Esophagus mucosa (tissue), 1 donor: ENCODE data around the gene PATL1. TPM values are rescaled to one million over a fixed set of nuclear protein-coding genes. Genes with fewer than 3 reads are reported as not detected.
"Not testable (repeated sequence)": the region's sequence is repeated elsewhere in the genome, so short reads cannot be mapped to it uniquely, and the experiment has no call there.

Experiments used
- ATAC-seq: fragments of 200-7000 bp; cut with Tn5 transposase; one replicate; pipeline ENCODE4 v1.9.1; 2020
- total RNA-seq: library from RNA; stranded (reverse); gene quantifications from one replicate; pipeline ENCODE4 v1.2.4, GENCODE V29; 2023
- donor health status: DM: yes; HTN: yes; CAD: no.

The PATL1 gene
- total RNA-seq, 1 donor from 2014 or later: 20.6 TPM

DNA sequence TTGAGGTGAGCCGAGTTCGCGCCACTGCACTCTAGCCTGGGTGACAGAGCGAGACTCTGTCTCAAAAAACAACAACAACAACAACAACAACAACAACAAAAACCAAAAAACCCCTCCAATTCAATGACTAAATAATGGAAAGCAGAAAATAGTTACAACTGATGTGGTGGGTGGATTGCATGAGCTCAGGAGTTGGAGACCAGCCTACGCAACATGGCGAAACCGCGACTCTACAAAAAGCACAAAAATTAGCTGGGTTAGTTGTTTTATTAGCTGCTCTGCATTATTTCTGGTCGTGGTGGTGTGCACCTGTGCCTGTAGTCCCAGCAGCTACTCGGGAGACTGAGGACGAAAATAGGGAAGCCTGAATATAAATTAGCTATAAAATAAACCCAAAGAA lies 2.6 kb upstream of the PATL1 start:
- ATAC-seq: no peak

DNA sequence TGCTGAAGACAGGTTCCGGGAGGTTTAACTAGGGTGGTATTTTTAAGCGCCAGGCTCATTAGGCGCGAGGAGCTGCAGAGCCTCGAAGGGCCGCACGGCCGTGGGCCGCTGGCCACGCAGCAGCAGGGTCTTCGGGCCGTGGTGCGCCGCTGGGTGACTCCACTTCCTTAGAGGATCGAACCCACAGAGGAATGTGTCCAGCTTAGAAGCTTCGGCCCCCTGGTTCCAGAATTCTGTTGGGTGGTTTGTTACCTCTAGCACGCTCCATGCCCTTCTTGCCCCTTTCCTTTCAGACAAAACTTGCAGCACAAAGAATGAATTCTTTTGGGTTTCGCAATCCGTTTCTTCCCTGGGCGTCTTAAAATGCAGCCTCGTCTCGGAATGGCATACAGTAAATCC lies 773 bp upstream of the PATL1 start:
- peak; percentile 13 for ATAC-seq

DNA sequence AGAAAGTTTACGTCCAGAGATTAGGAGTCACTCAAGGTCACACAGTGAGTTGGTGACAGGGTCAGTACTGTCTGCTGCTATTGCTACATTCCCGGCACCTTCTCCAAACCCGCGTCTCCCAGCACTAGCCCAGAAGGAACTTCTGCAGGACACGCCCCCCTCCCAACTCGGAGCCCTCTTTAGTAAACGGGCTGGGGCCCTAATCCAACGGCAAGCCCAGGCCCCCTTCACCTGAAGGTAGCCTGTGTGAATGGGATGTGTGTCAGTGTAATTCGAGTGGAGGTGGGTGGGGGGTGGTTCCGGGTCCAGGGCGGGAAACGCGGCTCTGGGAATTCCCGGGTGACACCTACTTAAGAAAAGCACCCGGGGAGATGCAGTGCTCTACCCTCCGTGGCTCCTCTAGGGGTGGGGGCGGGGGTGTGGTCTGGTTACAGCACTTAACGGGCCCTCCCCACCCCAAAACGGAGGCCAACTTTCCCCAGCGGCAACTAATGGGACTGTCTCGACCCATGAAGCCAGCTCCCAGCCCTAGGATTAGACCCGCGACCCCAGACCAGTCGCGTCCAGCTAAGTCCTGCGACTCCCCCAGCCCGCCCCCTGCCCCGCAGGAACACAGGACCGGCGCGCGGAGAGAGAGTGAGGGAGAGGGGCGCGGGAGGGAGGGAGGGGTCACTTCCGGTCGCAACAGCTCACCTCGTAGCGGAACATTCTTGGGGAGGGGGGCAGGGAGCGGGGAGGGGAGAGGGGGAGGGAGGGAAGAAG lies 468 bp downstream of the PATL1 start:
- ATAC-seq: peak; percentile 24

DNA sequence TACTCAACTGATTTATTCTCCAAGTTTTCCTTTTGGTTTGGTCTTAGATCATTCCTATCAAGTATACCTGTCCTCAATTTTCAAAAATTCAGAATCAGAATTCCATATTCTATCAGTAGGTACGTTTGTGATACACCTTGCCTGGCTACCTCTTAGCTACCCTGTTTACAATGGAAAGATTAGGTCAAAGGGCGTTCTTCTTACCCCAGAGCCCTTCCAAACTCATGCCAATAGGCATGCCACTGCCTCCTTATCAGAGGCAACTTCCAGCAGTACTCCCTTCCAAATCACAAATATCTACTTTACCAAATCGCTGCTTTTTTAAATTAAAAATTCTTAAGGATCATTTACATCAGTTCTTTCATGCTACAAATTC lies 1.0 kb downstream of the PATL1 start:
- ATAC-seq: no peak

DNA sequence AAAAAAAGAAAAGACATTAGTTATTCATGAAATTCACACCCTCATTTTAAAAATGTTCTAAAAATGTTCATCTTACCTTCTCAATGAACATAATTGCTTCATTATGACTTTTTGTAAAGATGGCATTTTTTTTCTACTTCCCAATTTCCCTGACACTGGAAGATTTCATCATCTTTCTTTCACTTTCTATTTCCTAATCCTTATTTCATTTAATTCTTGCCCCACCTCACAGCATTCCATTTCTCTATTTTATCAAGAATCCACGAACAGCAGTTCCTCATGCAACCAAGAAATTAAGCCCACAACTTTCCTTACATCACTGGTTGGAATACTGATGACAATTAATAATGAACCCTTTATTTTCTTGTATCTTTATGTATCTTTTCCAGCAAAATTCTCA lies 1.9 kb downstream of the PATL1 start:
- no peak for ATAC-seq

DNA sequence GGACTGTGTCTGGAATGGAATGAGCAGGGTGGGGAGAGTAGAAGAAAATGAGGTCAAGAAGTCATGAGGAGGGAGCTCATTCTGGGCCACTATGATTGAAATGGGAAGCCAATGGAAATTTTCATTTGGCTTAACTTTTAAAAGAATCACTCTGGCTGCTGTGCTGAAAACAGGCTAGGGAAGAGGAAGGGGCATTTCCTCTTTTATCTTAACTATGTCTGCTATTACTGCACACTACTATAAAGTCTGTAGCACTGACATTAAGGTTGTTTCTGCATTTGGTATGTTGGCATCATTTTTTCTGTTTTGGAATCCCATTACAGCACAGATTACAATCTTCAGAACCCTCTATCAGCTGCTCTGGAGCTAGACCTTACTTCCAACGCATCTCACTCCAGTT lies 8.2 kb downstream of the PATL1 start:
- ATAC-seq: no peak

DNA sequence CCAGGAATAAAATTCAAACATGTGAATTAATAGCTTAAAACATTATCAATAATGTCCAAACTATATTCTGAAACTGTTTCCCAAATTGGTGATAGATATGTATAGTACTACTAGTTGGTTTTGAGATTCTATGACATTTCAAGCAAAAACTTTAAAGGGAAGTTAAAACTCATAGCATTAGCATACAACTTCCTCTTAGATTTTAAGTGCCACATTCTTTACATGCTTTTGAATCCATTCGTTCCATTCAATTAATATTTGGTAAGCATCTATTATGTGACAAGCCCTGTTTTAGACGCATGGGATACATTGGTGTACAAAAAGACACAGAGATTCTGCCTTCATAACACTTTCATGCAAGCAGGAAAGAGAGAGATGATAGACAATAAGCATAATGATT lies 8.9 kb downstream of the PATL1 start:
- ATAC-seq: no peak

DNA sequence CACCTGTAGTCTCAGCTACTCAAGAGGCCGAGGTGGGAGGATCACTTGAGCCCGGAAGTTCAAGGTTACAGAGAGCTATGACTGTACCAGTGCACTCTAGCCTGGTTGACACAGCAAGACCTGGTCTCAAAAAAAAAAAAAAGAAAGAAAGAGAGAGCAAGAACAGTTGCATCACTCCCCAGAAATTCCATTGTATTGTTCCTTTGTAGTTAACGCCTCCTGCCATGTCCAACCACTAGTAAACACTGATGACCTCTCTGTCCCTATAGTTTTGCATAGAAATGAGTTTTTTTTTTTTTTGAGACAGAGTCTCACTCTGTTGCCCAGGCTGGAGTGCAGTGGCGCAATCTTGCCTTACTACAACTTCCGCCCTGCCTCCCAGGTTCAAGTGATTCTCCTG lies 10.8 kb downstream of the PATL1 start:
- no peak for ATAC-seq

DNA sequence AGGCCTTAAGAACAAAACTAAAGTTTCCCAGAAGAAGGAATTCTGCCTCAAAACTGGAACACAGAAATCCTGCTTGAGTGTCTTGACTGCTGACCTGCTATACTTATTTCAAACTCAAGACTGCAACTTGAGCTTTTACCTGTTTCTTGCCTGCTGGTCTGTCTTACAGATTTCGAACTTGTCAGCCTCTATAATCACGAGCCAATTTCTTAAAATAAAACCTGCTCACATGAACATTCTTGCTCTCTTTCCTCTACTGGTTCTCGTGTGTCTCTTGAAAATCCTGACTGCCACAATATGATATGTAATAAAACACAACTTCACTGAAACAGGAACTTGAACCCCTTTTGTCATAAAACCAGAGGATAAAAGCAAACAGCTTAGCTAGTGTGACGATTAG lies 13.9 kb downstream of the PATL1 start:
- ATAC-seq: no peak

DNA sequence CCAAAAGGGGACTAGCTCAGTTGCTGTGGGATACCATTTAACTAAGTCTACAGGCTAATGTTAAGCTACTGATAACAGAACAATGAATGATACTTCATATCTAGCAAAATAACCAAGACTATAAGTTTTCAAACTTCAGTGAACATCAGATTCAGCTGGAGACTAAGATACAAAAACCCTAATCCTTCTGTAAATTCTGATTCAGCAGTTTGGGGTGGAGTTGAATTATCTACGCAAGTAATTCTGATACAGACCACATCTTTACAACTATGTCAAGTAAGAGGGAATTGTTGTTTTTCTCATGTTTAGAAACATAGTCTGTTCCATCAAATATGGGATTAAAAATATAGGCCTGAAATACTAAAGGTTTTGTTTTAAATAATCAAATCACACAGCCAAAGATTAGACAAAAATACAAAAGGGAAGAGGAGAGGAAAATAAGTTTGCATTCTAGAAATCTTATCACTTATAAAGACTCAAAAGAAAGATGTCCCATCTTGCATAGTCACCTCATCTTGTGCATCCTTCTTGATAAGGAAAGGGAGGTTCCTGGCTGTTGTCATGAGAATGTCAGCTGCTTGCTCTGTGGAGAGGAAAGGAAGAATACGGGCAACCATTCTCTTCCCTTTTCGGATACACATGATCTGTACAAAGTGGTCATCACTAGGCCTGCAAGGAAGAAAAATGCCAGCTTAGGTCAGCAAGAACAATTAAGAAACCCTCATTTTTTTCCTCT lies 21.4 kb downstream of the PATL1 start:
- ATAC-seq: no peak

DNA sequence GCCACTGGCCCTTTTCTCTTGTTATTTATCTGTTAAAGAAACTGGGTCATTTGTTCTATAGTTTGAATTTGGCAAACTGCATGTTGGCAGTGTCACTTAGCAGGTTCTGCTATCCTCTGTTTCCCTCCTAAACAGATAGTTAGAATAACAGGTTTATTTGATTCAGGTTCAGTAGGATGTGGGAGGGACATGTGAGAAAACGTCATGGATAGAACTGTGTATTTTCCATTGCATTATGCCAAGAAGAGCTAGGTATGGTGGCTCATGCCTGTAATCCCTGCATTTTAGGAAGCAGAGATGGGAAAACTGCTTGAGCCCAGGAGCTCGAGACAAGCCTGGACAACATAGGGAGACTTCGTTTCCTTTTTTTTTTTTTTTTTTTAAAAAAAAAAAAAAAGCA lies 24.3 kb downstream of the PATL1 start:
- ATAC-seq: no peak

DNA sequence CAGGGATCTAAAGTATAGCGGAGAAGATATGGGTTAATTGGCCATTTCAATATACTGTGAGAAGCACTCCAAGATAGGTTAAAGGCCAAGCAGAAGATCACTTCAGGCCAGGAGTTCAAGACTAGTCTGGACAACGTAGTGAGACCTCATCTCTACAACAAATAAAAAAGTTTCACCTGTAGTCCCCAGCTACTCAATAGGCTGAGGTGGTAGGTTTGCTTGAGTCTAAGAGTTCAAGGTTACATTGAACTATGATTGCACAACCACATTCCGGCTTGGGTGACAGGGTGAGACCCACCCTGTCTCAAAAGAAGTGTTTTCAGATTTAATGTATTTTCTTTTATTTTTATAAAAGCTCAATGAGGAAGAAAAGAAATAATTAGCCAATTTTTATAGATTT lies 25.4 kb downstream of the PATL1 start:
- ATAC-seq: no peak

DNA sequence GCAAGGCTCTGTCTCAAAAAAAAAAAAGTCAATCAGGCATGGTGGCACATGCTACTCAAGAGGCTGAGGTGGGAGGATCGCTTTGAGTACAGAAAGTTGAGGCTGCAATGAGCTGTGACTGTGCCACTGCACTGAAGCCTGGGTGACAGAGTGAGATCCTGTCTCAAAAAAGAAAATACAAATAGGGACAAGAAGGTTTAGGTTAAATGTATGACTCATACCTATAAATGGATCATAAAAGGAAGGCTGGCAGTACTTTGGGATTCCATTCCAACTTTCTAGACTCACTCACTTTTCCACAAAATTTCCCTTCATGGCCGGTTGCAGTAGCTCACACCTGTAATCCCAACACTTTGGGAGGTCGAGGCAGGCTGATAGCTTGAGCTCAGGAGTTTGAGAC lies 27.7 kb downstream of the PATL1 start:
- ATAC-seq: no peak

DNA sequence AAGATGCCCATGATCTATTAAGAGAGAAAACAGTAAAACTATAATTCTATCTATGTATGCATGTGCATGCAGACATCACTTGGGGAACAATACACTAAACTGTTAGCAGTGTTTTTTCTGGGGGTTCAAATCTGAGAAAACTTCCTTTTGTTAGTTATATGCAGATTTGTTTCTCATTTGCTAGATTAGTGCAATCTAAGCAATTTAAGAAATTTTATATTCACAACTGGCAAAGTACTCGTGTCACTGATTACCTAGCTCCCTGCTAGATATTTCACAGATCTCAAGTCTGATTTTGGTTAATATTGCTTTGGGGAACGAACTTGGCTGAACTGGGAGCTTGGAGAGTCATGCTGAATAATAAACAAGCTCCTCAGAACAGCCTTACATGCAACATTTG lies 38.3 kb downstream of the PATL1 start:
- no peak for ATAC-seq

DNA sequence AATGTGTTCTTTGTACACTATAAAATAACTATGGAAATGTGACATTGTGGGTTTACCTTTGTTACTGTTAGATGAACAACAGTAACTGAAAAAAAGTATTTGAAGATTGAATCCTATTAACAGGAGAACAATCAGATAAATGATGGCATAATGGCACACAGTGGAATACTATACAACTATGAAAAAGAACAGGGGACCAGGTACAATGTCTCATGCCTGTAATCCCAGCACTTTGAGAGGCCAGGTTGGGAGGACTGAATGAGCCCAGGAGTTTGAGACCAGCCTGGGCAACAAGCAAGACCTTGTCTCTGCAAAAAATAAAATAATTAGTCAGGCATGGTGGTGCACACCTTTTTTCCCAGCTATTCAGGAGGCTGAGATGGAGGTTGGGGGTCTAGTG lies 38.8 kb downstream of the PATL1 start:
- no peak for ATAC-seq

DNA sequence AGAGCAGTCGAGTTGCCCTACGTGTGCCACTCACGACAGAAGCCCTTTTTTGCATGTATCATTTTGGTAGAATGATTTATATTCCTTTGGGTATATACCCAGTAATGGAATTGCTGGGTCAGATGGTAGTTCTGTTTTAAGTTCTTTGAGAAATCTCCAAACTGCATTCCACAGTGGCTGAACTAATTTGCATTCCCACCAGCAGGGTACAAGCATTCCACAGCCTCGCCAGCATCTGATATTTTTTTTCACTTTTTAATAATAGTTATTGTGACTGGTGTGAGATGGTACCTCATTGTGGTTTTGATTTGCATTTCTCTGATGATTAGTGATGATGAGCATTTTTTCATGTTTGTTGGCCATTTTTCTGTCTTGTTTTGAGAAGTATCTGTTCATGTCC lies 41.9 kb downstream of the PATL1 start:
- not testable (repeated sequence) for ATAC-seq

DNA sequence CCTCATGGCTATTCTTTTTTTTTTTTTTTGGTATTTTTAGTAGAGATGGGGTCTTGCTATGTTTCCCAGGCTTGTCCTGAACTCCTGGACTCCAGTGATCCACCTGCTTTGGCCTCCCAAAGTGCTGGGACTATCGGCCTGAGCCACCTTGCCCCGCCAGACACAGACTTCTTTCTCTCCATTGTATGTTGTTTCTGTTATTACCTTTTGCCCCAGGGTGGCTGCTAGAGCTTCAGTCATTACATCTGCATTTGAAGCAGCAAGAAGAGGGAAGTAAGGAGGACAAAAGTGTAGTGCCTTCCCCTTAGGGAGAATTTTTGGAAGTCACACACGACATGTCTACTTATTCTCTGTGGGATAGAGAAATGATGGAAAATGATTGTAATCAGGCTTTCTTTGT lies 43.1 kb downstream of the PATL1 start:
- ATAC-seq: no peak

DNA sequence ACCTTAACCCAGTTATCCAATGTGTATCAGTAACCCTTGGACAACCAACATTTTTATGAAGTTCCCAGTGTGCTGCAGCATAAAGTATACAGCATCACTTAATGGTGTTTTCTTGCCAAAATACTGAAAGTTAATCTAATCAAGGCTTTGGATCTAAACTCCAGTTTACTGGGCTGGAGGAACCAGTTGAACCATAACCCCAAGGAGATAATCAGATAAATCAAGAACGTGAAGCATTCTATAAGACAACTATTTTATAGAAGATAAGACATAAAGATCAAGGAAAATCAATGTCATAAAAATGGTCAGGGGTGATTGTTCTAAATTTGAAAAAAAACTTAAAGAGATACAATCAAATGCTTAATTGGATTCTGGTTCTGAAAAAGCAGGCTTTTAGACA lies 51.0 kb downstream of the PATL1 start:
- ATAC-seq: no peak

DNA sequence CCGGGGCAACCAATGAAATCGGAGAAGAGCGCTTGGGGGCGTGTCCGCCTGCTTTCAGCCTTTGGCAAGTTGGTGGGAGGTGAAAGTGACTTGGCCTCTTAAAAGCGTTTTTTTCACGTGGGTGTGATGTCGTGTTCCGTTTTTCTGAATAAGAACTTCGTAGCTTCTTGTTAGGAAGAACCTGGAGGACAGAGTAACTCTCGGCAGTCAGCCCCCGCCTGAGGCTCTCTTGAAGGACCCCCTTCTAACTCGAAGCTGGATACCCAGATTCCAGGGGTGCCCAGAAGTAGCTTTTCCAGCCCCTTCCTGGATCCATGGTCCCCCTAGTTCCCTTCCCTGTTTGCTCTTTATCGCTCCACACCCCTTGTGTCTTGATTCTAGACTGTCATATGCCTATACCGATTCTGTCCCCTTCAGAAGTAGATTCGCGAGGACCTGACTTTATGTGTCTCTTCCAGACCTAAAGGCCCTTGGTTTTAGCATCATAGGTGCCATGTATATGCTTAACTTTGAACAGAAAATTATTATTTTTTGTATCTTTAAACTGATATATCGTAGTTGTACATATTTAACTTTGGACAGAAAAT lies 52.3 kb downstream of the PATL1 start:
- ATAC-seq: no peak

DNA sequence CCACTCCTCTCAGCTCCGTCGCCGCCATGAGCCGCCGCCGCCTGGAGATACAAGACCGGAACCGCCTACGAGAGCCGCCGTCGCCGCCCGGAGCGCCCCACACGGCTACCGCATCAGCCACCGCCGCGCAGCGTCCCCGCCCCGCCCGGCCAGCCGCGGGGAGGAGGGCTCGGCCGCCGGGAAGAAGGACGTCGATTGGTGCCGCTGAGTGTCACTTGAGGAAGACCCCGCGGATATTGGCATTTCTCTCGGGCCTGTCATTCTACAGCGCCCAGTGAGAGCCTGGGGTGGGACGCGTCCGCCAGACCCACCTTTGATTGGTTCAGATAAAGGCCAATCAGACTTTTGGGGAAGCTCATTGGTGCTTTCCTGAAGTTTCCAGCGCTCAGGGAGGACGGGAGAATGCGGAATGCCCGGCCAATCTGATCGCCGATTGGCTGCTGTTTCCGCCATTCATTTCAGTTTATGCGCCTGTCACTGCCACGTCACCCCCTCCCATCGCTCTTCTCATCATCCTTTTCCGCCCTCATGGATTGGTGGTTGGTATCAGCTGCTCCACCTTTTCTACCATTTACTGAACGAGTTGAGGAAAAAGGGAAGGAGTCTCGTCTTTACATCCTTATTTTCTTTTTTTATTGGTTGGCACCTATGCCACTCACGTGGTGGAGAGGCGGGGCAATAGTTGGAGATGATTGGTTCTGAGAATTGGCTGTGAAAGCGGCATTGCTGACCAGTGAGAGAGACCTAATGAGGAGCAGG lies 53.0 kb downstream of the PATL1 start, which contains the start of gene OSBP:
Gene OSBP, minus strand, starts transcription at position 138 of the 759 bp plus-strand sequence. Its CDS starts 110 bp downstream, at position 28.
- peak; percentile 94 for ATAC-seq

DNA sequence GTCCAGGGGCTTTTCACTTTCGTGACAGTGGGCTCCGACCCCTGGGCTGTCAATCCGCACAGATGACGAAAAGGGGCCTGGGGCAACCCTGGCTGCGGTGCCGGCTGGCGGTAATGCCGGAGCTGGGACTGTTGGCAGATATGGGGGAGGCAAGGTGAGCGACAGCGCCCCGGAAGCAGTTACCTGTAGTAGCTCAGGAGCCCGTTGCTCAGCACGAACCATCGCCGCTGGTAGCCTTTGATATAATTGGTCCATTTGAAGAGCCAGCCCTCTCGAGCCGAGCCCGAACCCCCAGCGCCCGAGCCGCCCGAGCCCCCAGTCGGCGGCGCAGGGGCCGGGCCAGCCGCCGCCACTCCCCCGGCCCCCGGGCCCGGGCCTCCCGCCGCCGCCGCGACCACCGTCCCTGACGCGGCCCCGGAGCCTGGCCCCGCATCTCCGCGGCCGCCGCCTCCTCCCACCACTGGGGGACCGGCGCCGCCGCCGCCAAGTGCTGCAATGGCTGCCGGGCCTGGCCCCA lies 53.7 kb downstream of the PATL1 start:
- ATAC-seq: no peak

DNA sequence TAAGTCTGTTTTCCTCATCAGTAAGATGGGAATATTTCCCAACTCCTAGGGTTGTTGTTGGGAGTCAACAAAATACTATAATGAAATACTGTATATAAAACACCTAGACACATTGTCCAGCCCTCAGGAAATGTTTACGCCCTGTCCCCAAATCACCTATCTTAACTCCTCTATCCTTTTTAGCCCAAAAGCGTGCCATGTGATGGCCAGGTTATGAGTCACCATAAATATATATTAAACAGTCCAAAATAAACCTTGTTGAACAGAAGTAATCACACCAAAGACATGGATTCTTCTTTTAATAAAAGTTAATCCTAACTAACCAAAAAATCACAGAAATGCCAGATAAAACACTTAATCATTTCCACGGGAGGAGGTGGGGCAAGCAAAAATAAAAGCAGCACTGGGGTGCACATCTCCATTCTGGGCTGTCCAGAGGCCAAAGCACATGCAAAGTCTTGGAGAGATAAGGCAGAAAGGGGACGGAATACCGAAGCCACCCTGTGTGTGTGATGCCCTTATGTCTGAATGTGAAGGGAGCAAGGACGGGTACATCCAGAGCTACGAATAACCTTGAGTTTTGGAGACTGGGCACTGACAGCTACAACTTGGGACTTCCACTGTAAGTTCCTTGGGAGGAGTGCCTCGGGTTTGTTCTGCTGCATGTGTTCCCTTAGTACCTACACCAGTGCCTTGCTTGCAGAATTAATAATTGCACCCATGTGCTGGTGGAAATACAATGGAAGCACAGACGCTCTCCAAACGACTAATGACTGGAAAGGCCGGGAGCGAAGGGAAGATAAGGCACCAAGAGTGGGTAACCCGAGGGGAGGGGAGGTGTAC lies 54.3 kb downstream of the PATL1 start:
- no peak for ATAC-seq
